C1 segment of cervical spinal cord (tissue), 14 donors: ENCODE measurements around the gene CERS1.
"Not testable (repeated sequence)": the region's sequence is repeated elsewhere in the genome, so short reads cannot be mapped to it uniquely, and the experiment has no call there.

Experiments used
- DNase-seq, 14 donors: peaks; one replicate each; lab custom pipeline; 2025; lab: John Stamatoyannopoulos, UW

CERS1 gene

DNA sequence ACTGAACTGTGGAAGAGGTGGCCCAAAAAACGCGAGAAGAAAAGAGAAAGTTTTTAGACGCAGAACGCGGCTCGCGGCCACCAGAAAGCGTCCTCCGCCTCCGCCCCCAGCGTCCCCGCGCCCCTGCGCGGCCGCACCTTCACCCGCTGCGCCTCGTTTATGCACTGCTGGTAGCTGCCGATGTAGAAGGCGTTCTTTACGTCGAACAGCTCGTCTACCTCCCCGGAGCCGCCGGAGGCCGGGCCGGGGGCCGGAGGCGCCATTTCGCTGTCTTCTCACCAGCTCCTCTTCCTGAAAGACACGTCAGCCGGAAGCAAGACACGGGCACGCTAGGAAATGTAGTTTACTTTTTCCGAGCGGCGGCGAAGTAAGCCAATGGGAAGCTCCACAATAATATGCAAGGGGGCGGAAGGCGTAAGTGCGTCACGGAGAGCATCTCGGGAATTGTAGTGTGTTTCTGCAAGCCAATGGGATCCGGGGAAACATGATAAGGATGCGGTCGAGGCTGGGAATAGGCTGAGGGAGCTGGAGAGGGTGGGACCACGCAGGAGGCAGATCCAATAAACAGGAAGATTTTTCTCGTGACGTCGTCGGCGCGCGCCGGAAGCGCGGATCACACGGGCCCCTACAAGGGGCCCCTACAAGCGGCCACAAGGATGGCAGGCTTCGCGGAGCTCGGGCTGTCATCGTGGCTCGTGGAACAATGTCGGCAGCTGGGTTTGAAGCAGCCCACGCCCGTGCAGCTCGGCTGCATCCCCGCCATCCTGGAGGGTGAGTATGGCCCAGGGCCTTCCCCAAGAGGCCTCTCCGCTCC lies 23.3 kb upstream of the CERS1 start, which contains the start of the genes COPE and DDX49:
TSS of gene COPE (minus strand) at position 302 of the 814 bp plus-strand sequence. CDS start at position 263, 39 bp downstream.
TSS of gene DDX49 (plus strand) at position 630 of the 814 bp plus-strand sequence. CDS start at position 657, 27 bp downstream.
- peak; percentile 79 to 100 (median 98) for DNase-seq

DNA sequence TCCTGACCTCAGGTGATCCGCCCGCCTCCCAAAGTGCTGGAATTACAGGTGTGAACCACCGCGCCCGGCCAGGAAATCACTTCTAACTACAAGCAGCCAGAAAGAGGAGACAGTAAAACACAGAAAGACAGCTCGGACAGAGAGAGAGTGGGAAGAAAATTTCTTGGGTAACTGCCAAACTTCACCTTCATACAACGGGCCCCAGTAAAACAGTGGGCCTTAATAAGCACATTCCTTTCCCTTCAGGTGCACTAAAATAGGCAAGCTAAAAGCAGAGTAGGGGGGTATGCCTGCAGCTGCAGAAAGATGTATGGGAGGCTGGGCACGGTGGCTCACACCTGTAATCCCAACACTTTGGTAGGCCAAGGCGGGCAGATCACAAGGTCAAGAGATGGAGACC lies 21.6 kb upstream of the CERS1 start:
- not testable (repeated sequence) for DNase-seq

DNA sequence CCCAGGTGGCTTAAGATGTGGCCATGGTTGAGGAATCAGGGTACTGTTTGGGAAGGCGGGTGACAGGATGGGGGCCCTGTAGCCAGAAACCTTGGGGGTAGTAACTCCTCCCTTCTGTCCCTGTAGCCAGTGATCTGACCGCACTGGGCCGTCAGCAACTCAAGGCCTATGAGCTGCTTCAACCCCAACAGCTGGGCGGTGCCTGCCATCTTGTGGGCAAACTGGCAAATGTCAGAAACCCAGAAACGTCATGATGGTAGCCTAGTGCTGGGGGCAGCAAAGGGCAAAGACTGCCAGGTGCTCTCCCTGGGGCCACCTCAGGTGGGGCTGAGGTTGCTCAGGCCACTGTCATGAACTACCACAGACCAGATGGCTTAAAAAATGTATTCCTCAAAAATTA lies 19.7 kb upstream of the CERS1 start:
- peak in 11 of 14 donors; percentile 13 to 66 (median 46) for DNase-seq

DNA sequence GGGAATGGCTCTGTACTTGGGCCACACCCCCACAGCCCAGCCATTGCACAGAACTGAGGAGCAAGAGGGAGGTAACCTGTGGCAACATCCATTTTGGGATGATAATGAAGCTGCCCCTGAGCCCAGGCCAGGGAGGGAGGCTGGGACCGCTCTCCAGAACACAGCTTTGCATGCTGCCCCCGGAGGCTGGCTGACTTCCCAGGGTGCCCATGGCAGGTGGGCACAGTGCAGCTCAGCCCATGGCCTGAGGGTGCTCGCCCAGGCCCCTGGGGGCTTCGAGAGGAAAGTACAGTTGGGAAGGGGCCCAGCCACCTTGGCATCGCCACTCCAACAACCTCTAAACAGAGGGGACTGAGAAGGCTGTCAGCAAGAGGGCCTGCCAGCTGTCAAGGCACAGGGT lies 17.5 kb upstream of the CERS1 start:
- no peak for DNase-seq

DNA sequence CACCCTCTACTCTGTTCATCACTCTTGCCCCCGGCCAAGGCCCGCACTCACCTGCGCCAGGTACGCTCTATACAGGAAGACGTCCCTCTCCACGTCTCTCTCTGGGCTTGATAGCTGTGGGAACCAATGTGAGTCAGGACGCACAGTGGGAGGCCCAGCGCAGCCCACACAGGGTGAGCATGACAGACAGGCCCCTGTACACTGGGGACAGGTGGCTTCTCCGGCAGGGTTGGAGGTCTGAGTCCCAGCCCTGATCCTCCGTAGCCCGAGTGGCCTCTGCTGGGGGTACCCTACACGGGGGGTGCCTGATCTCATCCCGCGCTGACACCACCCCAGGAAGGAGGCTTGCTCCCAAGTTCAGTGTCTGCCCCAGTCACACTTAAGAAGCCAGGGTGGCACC lies 17.0 kb upstream of the CERS1 start:
- no peak for DNase-seq

DNA sequence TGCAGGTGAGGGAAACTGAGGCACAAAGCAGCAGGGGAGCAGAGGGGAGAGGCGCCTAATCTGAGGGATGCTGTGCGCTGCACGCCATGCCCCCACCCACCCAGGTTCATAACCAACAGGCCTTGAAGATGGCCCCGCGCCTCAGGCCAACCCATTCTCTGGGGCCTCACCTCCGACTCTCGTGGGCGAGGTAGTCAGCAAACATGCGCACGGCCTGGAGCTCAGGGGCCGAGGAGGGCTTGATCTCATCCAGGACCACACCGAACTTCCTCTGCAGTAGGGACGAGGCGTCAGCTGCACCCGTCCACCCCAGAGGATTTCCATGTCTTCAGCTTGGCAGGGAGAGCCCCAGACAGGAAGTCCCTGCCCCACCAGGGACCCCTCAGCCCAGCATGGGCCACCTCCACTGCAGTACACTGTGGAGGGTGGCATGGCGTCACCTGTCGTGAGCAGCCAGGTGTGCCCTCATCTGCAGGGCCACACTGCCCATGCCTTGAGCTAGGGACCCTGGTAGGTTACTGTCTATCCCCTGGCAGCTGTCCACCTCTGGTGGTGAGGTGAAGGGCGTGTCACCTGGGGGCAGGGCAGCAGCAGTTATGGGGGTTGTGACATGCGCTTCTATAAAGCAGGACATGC lies 15.0 kb upstream of the CERS1 start:
- no peak for DNase-seq

DNA sequence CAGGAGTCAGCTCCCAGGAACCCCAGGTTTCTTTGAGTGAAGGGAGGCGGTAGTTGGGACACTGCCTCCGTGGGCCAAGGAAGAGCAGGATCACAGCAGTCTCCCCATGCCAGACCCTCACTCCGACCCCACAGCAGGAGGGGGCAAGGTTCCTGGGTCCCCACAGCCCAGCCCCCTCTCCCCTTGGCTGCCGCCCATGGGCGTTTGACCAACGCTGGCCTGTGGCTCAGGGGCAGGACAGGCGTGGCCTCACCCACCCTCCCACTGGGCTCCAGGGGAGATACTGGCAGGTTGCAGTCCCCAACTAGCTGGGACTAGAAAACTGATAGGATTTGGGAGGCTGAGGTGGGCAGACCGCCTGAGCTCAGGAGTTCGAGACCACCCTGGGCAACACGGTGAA lies 14.1 kb upstream of the CERS1 start:
- no peak for DNase-seq

DNA sequence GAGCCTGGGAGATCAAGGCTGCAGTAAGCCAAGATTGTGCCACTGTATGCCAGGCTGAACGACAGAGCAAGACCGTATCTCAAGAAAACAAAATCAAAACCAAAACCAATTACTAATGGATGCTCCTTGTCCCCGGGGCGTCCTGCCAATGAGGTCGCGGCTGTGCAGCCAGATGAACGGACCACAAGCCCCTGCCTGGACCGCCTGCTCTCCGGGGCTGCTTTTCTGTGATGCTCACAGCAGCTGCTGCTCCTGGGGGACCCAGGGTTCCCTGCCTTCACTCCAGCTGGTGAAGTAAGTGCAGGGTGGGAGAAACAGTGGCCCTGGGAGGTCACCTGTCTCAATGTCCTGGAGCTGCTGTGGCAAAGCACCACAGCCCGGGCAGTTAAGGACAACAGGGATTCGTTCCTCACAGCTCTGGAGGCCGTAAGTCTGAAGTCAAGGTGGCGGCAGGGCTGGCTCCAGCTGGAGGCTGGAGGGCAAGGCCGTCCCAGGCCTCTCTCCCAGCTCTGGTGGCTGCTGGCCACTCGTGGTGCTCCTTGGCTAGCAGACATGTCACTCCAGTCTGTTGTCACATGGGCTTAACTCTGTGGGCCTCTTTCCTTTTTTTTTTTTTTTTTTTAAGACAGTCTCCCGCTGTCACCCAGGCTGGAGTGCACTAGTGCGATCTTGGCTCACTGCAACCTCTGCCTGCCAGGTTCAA lies 13.1 kb upstream of the CERS1 start:
- DNase-seq = peak in 9 of 14 donors; percentile 19 to 53 (median 29)

DNA sequence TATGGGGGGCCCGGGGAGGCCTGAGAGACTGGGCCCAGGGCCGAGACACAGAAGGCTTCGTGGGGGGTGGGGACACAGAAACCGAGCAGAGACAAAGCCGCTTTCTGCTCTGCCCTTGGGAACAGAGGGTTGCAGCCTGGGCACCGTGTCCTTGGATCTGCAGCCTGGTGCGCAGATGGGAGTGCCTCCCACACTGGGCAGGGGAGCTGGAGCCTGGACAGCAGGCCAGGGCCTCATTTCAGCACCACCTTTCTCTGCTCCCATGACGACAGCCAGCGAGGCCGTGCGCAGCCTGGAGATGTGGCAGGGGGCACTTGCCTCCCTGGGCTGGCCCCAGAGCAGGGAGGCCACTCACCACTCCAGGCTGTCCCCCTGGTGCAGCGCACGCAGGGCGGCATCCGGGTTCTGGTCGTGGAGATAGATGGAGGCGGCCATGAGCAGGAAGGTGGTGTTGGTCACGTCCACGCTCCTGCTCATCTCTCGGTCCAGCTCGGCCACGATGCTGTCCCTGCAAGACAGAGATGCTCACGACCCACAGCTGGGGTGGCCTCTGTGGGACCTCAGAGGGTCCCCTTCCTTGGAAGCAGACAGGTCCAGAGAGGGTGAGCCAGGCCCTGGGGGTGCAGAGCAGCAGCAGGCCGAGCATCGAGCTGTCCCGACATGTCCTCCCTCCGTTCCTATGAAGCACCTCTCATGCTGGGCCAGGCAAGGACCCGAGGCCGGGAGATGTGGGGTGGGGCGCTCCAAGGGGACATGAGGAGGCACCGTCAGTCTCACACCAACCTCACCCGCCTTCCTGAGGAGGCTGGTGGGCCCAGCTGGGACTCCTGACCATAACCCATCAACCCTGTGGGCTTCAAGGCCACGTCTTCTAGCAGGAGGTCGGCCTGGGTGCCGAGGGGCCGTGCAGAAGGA lies 10.9 kb upstream of the CERS1 start:
- DNase-seq = peak in 13 of 14 donors; percentile 37 to 91 (median 76)

DNA sequence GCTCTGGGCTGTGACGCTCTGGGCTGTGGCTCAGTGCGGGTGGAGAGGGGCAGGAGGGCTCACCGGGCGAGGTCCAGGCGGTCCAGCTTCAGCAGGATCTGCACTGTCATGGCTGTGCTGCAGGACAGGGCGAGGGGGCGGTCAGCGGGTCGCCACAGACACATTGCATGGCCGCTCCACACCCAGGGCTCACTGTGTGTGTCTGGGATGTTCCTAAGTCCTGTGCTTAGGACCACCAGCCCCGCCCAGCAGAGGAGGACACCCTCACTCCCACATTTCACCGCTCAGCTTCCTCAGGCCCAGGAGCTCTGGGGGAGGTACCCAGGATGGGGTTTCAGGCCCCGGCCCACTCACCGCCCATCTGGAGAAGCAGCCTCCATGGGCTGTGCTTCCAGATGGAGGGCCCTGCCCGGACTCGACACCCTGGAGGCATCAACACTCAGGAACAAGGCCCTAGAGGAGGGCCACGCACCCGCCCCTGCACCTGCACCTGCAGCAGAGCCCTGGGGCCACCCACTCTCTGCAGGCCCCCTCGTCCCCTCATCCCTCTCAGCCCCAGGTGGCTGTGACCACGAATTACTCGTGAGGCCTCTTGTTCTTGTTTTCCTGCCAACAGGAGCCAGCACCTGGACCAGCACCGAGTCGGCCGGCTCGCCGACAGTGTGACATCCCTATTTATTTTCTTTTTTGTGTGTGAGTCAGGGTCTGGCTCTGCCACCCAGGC lies 9.7 kb upstream of the CERS1 start:
- peak in 3 of 14 donors; percentile 35 to 56 (median 45) for DNase-seq

DNA sequence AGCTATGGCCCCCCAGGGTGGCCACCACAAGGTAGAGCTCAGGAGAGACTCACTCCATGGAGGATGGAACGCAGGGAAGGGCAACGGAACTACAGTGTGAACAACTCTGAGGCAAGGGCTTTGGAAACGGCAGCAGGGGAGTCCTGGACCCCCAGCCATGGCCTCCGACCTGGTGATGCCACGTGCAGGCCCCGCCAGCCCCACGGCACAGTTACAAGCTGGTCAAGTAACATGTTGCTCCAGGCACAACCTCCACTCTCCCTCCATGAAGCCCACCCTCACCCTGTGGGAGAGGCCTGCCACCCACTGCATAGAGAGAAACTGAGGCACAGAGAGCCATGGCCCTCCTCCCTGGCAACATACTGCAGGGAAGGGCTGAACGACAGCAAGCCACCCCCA lies 9.1 kb upstream of the CERS1 start:
- no peak for DNase-seq

DNA sequence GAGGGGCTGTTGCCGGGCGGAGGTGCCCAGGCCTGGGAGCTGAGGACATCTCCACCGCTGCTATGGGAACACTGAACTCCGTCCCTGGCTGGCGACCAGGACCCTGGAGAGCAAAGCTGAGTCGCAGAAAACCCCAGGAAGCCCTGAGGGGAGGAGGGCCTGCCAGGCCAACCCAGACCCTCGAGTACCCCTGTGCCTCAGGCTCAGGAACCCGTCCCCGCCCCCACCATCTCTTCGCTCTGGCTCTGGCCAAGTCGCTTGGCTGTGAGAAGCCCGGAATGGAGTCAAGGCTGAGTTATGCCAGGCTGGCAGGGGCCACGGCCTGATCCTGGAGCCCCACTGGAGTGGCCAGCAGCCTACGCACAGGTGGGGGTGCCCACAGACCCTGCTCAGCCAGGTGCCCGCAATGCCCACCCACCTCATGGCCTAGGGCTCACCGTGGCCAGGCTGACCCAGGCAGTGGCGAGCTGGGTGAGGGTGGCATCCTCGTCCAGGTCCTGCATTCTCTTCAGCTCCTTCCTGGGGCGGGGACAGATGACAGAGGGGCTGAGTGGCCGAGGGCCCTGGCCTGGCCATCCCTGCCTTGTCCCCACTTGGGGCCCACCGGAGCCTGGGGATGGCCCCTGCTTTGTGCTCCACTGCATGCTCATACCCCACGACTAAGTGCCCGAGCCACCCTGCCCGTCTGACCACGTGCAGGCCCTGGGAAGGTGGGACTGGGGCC lies 8.5 kb upstream of the CERS1 start:
- peak in 11 of 14 donors; percentile 8 to 89 (median 58) for DNase-seq

DNA sequence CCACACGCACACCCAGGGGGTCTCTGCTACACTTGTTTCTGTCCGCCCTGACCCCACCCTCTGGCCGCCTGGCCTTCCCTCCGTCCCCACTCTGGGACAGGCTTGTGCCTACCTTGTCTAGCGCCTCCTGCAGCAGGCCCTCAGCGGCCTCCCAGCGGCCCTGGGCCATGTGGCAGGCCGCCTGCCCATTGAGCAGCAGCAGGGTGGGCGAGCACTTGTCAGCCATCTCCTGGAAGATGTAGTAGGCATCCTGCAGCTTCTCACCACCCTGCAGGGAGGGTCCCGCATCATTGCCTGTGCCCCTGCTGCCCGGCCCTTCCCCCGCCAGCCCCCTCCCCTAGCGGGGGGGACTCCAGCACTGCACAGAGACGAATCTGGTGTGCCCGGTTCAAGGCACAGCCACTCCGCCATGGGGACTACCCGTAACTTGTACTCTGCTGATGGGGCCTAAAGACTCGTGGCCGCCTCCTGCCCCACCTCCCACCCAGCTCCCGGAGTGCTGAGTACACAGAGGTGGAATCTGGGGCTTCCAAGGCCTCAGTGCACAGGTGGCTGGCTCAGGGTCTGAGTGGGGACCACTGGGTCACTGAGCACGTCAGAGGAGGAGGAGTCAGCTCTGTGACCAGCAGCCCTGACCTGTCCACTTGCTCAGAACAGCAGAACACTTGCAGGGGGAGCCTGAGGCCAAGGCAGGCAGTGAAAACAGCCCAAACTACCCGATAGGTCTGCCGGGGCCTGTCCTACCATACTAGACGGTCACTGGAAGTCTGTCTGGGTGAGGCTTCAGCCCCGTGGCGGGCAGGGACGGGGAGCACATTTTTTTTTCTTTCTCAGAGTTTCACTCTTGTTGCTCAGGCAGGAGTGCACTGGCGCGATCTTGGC lies 7.4 kb upstream of the CERS1 start:
- DNase-seq = no peak

DNA sequence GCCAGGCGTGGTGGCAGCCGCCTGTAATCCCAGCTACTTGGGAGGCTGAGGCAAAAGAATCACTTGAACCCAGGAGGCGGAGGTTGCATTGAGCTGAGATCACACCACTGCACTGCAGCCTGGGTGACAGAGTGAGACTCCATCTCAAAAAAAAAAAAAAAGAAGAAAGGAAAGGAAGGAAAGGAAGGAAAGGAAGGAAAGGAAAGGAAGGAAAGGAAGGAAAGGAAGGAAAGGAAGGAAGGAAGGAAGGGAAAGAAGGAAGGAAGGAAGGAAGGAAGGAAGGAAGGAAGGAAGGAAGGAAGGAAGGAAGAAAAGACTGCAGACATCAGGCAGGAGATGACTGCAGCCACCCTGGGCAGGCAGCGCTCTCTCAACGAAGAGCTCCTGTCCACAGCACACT lies 6.6 kb upstream of the CERS1 start:
- DNase-seq = not testable (repeated sequence)

DNA sequence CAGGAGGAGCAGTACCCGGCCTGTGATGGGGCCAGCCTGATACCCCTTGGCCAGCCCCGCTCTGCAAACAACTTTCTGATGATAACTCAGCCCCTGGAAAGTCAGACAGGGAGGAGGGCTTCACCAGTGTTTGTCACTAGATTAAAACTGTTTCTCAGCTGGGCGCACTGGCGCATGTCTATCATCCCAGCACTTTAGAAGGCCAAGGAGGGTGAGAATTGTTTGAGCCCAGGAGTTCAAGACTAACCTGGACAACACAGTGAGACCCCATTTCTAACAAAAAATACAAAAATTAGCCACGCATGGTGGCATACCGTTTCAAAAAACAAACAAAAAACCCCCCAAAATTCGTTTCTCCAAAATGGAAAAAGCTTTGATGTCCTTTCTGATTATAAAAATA lies 5.5 kb upstream of the CERS1 start:
- DNase-seq = no peak

DNA sequence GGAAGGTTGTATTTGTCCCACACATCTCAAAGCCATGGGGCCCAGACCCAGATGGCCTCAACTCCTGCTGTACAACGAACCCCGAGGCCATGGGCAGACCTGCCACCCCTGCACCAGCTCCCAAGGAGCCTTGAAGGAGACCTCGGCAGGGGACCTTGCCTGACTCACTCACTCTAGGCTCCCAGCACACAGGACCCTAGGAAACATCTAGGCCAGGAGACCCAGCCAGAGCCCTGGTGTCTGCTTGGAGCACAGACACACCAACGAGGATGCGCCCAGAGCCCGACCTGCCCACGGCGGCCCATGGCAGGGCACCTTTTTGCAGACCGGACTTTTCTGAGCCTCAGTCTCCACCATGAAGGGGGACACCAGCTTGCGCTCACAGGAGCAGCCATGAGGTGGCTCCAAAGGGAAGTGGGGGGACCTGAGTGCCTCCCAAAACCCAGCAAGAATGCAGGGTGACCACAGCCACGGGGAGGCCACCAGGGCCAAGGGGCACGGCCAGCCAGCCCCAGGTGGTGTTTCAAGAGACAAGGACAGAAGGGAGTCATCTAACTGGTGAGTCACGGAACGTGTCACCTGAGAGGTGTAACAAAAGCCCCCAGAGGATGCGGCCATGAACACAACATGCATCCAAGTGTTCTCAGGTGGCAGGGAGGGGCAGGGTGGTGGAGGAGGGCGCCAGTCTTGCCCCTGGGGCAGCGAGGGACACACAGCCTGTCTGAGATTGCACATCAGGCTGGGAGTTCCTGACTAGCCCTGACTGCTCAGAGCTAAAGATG lies 4.9 kb upstream of the CERS1 start:
- DNase-seq = no peak

DNA sequence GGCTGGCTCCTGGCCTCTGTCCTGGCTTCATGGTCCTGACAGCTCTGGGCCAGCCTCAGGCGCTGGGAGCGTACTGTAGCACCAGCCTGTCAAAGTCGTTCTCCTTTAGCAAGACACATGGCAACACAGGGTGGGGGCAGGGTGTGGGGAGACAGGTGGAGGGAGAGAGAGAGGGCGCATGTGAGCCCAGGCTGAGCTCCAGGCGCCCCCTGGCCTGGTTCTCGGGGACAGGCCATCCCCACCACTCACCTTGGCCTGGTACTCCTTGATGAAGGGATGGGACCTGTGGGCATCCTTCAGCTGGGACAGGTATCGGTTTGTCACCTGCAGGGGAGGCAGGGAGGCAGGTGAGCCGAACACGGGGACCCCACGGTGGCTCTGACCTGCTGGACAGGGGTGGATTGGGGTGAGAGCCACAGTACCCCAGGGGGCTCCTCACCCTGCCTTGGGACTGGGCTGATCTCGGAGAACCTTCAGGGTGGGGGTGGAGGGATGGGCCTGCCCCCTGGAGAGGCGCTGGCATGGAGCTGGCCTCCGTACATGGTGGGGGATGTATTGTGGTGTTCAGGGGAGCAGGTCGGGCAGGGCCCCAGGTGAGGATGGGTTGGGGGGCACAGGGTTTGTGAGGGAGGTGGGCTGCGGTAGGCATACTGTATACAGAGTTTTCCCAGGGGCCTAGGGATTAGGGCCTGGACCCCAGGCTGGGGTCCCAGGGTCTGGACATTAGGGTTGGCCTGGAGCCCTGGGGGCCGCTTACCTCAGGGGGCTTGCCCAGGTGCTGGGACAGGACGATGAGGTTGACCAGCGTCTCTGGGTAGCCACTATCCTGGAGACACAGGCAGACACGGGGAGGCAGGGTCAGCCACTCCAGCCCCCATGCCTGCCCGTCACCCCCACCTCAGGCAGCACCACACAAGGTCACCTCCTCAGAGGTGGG lies 3.9 kb upstream of the CERS1 start:
- no peak for DNase-seq
